ENCODE results near the gene GOLGA8H.
A peak's percentile ranks its signal among the peaks of the same experiment; 100 is the strongest.
"Not testable (repeated sequence)": the region's sequence is repeated elsewhere in the genome, so short reads cannot be mapped to it uniquely, and the experiment has no call there.

Gene GOLGA8H, protein sequence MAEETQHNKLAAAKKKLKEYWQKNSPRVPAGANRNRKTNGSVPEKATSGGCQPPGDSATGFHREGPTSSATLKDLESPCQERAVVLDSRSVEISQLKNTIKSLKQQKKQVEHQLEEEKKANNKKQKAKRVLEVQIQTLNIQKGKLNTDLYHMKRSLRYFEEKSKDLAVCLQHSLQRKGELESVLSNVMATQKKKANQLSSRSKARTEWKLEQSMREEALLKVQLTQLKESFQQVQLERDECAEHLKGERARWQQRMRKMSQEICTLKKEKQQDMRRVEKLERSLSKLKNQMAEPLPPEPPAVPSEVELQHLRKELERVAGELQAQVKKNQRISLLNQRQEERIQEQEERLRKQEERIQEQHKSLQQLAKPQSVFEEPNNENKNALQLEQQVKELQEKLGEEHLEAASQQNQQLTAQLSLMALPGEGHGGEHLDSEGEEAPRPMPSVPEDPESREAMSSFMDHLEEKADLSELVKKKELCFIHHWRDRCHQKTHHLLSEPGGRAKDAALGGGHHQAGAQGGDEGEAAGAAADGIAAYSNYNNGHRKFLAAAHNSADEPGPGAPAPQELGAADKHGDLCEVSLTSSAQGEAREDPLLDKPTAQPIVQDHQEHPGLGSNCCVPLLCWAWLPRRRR

DNA sequence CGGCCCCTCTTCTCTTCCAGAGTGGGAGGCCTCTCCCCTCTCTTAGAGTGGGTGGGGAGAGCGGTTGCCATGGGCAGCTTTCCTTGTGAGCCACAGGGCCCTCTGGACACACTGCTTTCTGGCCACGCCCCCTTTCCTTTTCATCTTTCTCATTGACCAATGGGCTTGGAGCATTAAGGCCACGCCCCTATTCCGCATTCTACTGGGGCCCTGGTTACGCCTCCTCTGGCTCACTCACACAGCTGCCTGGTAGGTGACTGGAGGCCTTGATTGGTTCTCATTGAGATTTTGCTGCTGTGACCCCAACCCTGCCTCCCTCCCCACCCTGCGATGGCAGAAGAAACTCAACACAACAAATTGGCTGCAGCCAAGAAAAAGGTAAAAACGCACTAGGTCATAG, at the start of gene GOLGA8H:
TSS of gene GOLGA8H (plus strand) at position 233 of the 400 bp plus-strand sequence. CDS start at position 331, 98 bp downstream.
- not testable (repeated sequence) for DNase-seq

DNA sequence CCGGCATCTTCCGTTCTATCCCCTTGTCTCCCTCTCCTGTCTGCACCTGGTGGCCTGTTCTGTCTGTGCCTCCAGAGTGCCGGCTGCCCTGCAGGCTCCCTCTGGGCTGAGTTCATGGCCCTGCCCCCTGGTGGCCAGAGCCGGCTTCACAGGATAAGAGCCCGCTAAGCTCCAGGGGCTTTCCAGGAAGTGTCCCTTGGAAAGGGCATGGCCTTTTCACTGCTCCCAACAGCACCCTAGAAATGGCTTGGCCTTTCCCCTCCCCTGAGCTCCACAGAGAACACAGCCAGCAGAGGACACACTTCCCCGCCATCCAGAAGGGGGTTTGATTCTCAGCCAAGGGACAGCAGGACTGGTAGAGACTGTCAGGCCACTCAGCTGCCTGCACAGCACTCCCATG, 36.9 kb upstream of the GOLGA8H start:
- not testable (repeated sequence) for DNase-seq

DNA sequence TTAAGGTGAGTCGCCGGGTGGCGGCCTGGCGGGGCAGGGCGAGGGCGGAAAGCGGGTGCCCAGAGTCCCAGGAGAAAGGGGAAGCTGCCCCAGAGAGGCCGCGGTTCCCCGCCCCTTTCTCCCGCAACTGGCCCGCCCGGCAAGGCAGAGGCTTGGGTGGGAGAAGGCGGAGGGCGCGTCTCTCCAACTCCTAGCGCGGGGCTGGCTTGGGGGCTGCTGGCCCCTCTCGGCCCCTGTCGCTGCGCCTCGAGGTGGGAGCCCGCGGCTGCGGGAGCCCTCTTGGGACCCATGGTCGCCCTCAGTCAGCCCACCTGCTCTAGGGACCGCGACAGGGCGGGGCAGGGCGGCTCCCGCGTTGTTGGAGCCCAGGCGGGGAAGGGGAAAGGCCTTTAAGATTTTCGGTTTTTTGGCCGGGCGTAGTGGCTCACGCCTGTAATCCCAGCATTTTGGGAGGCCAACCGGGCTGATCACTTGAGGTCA, 30.8 kb upstream of the GOLGA8H start:
- DNase-seq = not testable (repeated sequence)

DNA sequence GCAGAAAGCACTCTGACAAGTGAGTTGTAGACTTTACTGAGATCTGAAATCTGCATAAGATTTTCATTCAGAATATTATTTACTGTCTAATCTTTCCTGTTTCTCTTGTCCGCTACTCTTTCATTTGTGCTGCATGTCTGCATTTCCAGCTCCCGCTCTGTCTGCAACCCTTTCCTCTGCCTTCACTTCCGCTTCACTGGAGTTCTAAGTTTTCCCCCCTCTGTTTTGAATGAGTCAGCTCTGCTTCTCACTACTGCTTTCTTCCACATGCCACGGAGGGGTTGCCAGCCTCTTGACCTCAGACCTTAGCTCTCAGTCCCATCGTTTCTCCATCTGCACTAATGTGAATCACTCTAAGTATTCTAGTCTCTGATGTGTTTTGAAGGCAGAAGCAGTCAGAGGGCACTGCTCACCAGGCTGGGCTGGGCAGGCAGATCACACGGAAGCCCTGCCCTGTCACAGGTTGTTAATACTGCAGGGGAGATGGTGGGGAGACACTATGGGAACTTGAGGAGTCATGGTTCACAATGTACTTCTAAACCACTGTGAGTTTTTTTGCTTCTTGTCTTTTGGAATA, 24.3 kb upstream of the GOLGA8H start:
- DNase-seq = not testable (repeated sequence)

DNA sequence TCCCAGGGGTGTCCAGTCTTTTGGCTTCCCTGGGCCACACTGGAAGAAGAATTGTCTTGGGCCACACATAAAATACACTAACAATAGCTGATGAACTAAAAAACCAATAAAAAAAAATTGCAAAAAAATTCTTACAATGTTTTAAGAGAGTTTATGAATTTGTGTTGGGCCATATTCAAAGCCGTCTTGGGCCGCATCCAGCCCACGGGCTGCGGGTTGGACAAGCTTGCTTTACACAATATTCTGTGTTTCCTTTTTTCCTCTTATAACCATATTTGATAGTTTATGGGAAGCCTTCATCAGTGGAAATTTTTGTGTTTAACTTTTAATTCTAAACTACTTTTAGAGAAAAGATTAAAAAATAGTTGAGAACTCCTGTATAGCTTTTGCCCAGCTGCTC, 23.1 kb upstream of the GOLGA8H start:
- not testable (repeated sequence) for DNase-seq

DNA sequence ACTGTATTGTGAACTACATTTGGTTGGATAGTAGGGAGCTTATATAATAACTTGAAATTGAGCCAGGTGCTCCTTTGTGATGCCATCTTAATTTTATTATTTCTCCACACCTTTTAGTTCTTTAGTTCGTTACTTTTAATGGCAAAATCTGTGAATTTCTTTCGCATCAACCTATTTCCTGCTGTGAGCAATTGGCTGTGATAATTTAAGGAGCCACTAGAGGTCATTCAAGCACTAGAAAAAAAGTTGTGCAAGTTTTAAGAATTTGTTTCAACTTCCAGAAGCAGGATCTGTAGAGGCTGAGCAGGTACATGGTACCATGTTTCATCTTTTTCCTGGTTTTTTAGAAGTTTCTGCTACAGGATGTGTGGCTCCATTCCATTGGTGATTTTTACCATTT, 4.9 kb upstream of the GOLGA8H start:
- peak; percentile 1 for DNase-seq

DNA sequence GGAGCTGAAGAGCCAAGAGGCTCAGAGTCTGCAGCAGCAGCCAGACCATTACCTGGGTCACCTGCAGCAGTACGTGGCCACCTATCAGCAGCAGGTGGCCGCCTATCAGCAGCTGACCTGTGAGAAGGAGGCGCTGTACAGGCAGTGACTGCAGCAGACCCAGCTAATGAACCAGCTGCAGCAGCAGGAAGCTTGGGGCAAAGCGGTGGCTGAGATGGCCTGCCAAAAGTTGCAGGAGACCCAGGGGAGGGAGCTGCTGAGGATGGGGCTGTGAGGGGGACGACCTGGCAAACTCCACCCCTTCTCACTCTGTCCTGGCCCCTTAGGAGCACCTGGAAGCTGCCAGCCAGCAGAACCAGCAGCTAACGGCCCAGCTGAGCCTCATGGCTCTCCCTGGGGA, 8.4 kb downstream of the GOLGA8H start:
- DNase-seq = not testable (repeated sequence)

DNA sequence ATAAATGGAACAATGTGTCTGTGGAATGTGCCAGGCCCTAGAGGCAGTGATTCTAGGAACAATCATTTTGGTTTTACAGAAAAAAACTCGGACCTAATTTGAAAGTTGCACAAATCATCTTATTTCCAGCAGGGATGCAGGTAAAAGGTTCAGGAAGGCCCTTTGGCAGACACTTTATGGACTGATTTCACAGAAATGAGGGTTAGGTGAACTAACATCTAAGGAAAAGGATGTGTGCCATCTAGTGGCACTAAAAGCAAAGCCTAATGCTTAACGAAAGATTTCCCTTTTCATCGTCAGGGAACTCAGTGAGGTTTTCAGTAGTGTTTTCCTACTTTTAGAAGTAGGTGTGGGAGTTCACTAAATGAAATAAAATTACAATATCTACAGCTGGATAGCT, 17.5 kb downstream of the GOLGA8H start:
- DNase-seq = not testable (repeated sequence)

DNA sequence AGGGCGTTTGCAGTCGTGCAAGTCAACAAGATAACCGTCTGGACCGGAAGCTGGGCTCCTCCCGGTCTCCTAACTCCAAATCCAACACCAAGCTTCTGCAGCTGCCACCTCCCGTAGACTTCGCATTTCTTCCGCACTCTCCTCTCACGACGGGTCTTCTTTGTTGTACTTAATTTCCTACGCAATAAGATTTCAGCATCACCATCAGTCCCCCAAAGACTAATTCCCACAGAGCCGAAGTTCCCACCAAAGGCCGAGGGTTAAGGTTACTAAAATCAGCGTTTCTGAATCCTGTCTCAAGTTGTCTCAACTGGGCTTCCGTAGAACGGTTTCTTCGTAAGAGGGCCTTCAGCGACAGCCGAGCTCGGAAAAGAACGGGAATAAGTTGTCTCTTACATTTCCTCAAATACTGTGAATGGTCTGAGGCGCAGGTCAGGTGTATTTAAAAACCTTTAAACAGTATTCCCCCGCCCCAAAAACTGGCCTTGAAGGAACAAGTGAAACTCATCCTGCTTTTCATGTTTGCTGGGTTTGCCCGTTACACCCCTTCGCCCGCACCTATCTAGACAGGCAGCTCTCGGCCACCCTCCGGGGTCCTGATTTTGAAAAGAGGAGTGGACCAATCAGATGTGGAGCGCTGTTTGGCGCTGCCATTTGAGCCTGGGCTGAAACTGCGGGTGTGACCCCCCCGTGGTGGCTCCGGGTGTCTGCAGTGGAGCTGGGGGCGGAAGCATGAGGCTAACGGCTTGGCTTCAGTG, 21.8 kb downstream of the GOLGA8H start, which contains the start of gene ARHGAP11B:
TSS of gene ARHGAP11B (plus strand) at position 693 of the 758 bp plus-strand sequence.
- DNase-seq = peak; percentile 96

DNA sequence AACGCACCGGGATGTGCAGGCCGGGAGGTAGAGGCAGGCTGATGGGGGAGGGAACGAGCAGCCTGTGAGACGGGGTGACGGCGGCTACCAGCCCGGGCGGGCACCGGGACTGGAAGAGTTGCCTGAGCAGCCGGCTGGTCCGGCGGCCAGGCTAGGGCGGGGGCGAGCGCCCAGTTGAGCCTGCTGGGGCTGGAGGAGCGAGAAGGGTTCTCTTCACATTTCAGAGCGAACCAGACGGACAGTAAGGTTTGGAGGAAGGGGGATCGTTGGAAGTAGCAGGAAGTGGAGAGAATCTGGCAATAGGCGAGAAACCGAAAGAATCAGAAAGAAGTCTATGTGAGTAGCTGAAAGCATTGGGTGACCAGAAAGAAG, 22.4 kb downstream of the GOLGA8H start:
- not testable (repeated sequence) for DNase-seq

DNA sequence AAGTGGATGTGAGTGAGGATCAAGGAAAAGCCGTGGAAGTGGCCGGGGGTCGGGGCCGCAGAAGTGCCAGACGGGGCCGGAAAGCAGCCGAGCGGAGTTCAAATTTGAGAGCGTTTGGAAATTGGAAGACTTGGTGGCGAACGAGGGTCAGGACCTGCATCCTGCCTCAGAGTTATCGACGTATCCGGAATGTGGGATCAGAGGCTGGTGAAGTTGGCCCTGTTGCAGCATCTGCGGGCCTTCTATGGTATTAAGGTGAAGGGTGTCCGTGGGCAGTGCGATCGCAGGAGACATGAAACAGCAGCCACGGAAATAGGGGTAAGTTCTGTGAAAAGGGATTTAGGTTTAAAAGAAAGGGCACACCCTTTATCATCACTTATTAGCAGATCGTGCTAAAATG, 22.8 kb downstream of the GOLGA8H start:
- not testable (repeated sequence) for DNase-seq

DNA sequence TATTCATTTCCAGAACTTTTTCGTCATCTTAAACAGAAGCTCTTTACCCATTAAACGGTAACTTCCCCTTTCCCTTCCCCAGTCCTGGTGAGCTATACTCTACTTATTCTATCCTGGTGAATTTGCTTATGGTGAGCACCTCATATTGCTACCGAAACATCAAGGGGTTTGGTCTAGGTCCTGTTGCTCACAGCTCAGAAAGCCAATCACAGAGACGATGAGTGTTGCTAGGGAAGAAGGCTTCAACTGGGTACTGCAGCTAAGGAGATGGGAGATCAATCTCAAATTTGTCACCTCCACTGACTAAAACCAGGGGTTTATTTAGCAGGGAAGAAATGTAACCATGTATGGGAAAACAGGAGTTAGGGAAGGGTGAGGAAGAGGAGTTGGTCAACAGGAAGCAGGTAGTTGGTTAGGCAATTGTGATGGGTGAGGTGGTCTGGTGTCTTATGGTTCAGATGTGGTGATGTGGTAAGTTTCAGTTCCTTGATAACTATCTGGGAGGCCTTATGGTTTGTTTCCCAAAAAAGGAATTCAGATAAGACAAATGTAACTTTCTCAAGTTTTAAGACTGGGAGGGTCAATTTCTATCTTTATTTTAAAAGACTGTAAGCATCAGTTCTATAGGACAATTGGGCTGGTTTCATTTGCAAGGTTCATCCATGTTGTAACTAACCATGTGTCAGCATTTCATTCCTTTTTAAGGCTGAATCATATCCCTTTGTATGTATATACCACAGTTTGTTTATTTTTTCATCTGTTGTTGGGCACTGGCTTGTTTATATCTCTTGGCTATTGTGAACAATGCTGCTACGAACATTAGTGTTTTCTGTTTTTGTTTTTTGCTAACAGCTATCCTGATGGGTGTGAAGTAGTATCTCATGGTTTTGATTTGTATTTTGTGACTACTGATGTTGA, 46.4 kb downstream of the GOLGA8H start:
- peak; percentile 5 for DNase-seq

DNA sequence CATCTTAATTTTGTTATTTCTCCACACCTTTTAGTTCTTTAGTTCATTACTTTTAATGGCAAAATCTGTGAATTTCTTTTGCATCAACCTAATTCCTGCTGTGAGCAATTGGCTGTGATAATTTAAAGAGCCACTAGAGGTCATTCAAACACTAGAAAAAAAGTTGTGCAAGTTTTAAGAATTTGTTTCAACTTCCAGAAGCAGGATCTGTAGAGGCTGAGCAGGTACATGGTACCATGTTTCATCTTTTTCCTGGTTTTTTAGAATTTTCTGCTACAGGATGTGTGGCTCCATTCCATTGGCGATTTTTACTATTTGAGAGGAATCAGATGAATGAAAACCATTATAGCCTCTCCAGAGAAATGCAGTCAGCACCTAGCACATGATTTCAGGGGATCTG, 57.3 kb downstream of the GOLGA8H start:
- DNase-seq = peak; percentile 11

Data from CD4-positive, alpha-beta T cell treated with Interleukin-4 for 4 hours (primary cell).